OCI-LY3 (cell line): Measurements from ENCODE around the gene CFAP77.
A peak's percentile ranks its signal among the peaks of the same experiment; 100 is the strongest.

Source experiments
- H2AFZ ChIP-seq: fragments of 200-600, 300-600 bp; shearing (Covaris generic); 2 replicates; pipeline ENCODE4 v1.6.0; 2014; ENCODE audit warnings: antibody characterized with exemption, low read depth, low read length
- H3K27ac ChIP-seq: fragments of 200-600, 300-600 bp; sonication (generic); 2 replicates; pipeline ENCODE4 v1.5.1; 2014; ENCODE audit warnings: mild to moderate bottlenecking, low read length, moderate library complexity, mixed read lengths
- H3K27me3 ChIP-seq: fragments of 200-600, 300-600 bp; sonication (generic); 2 replicates; pipeline ENCODE4 v1.6.1; 2014; ENCODE audit warnings: low read depth, low read length, mixed read lengths
- H3K36me3 ChIP-seq: fragments of 200-600, 300-600 bp; sonication (generic); replicated peaks from 2 replicates; pipeline ENCODE3; 2014; ENCODE audit warnings: low read depth, low read length, mixed read lengths
- H3K4me1 ChIP-seq: fragments of 300-600, 200-600 bp; sonication (generic); 2 replicates; pipeline ENCODE4 v1.6.1; 2014; ENCODE audit warnings: low read length, mixed read lengths
- H3K4me2 ChIP-seq: fragments of 200-600, 300-600 bp; sonication (generic); 2 replicates; pipeline ENCODE4 v1.6.1; 2014; ENCODE audit warnings: low read length, mixed read lengths
- H3K4me3 ChIP-seq: fragments of 300-600, 200-600 bp; sonication (generic); 2 replicates; pipeline ENCODE4 v1.5.1; 2014; ENCODE audit warnings: antibody characterized with exemption, mild to moderate bottlenecking, low read length, moderate library complexity
- H3K79me2 ChIP-seq: fragments of 300-600, 200-600 bp; shearing (Covaris generic); 2 replicates; pipeline ENCODE4 v1.6.1; 2014; ENCODE audit warnings: mild to moderate bottlenecking, low read length, mixed read lengths
- H3K9ac ChIP-seq: fragments of 300-600, 200-600 bp; shearing (Covaris generic); 2 replicates; pipeline ENCODE4 v1.6.0; 2014; ENCODE audit warnings: mild to moderate bottlenecking, low read length, moderate library complexity
- H3K9me3 ChIP-seq: fragments of 200-600, 300-600 bp; shearing (Covaris generic); 2 replicates; pipeline ENCODE4 v1.6.1; 2014; ENCODE audit warnings: low read length, mixed read lengths; ENCODE audit not compliant: insufficient read depth
- H4K20me1 ChIP-seq: fragments of 200-600, 300-600 bp; sonication (generic); 2 replicates; pipeline ENCODE4 v1.6.1; 2016; ENCODE audit warnings: low read length, mixed read lengths; ENCODE audit not compliant: insufficient read depth
- EZH2phosphoT487 ChIP-seq: fragments of 200-600 bp; shearing (Covaris generic); IDR thresholded peaks from 2 replicates; pipeline ENCODE4 v1.6.1; 2018; ENCODE audit warnings: antibody characterized with exemption, mixed run types, low read depth
- TF ChIP-seq, protein P1 (sequence below): fragments of 200-600, 300-600 bp; sonication (generic); IDR thresholded peaks from 2 replicates; pipeline ENCODE4 v1.5.1; 2014; ENCODE audit warnings: antibody characterized with exemption, low read length, low read depth

Gene CFAP77

DNA sequence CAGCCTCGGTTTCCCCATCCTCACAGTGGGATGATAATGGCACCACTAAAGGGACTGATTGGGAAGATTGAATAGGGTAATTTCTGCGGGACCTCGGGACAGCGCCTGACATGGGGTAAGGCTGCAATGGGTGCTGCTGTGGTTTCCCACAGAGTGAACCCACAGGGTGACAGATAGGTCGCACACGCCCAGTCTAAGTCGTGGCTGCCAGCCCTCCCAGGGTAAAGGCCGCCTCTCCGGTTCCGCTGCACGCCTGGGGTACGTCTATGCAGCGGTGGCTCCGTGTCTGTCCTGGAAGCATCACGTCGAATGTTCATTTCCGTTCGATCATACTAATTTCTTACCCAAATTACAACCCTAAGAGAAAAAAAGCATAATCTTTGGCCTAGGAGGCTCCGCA, 631 bp downstream of the CFAP77 start:
- 0 out of 2 replicates have a peak overlapping the region, but pooled peaks have one; percentile 35 for H2AFZ ChIP-seq
- peak overlapping the region; percentile 91 for H3K4me2 ChIP-seq
- H3K9ac ChIP-seq = no peak overlapping the region

DNA sequence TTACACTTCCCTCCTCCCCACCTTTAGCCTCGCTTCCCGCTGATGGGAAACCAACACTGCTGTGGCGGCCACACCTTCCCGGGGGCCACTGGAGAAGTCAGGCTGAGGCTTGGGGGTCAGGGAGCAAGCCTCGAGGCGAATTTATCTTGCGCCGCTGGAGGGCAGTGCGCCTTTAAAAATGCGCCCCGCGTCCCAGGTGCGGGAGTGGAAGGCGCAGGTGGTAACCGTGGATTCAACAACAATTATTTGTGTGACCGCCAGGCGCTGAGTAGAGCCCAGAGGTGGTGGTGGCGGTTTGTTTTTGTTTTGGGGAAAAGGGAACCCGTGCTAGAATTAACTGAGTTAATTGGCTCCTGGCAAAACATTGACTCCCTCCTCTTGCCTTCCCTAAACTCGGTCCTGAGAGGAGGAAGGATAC, 1.1 kb downstream of the CFAP77 start:
- Histone ChIP-seq H3K9me3 (no peaks in the 10 kb centered on the region), H3K4me3 (peak overlapping the region; percentile 56), H3K36me3 (no peaks in the 10 kb centered on the region), H3K4me1 (peaks cover 25% of the 10 kb centered on the region), H3K27ac (no peak overlapping the region), H3K79me2 (peaks cover 4% of the 10 kb centered on the region), H3K9ac (no peak overlapping the region), H3K27me3 (peaks cover 50% of the 10 kb centered on the region), H3K4me2 (peak overlapping the region; percentile 91), H2AFZ (peak overlapping the region; percentile 76), H4K20me1 (no peaks in the 10 kb centered on the region)
- TF ChIP-seq EZH2phosphoT487 = no peak
- TF ChIP-seq, protein P1, sequence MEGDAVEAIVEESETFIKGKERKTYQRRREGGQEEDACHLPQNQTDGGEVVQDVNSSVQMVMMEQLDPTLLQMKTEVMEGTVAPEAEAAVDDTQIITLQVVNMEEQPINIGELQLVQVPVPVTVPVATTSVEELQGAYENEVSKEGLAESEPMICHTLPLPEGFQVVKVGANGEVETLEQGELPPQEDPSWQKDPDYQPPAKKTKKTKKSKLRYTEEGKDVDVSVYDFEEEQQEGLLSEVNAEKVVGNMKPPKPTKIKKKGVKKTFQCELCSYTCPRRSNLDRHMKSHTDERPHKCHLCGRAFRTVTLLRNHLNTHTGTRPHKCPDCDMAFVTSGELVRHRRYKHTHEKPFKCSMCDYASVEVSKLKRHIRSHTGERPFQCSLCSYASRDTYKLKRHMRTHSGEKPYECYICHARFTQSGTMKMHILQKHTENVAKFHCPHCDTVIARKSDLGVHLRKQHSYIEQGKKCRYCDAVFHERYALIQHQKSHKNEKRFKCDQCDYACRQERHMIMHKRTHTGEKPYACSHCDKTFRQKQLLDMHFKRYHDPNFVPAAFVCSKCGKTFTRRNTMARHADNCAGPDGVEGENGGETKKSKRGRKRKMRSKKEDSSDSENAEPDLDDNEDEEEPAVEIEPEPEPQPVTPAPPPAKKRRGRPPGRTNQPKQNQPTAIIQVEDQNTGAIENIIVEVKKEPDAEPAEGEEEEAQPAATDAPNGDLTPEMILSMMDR = peak; percentile 82

More for the DNA sequence above, 631 bp downstream of the CFAP77 start:
- peaks cover 9% of the 10 kb centered on the region for H3K79me2 ChIP-seq
- H3K27me3 ChIP-seq = peaks cover 47% of the 10 kb centered on the region
- H3K9me3 ChIP-seq = no peaks in the 10 kb centered on the region
- H3K36me3 ChIP-seq = no peaks in the 10 kb centered on the region
- no peaks in the 10 kb centered on the region for H4K20me1 ChIP-seq
- TF ChIP-seq, protein P1 = no peak
- no peak for TF ChIP-seq EZH2phosphoT487
- peaks cover 29% of the 10 kb centered on the region for H3K4me1 ChIP-seq
- peak overlapping the region; percentile 76; the same call in 1 of the 2 replicates for H3K4me3 ChIP-seq
- H3K27ac ChIP-seq = no peak overlapping the region

DNA sequence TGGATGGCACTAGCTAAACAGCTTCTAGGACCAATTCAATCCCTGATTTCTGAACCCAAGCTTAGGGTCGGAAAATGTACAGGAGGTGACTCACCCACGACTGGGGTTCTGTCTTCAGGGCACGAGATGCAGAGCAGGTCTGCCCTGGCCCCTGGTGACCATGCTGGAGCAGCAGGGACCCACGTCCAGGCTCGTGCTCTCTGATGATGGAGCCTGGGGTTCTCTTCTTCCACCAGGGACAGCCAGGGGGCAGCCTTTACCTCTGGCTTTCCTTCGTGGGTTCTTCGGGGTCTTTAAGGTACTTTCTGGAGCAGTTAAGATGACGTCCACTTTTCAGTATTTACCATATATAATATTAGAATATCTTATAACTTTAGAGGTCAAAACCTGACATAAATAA, 2.1 kb downstream of the CFAP77 start:
- no peak overlapping the region for H3K27ac ChIP-seq
- H3K4me3 ChIP-seq = peak overlapping the region; percentile 39; the same call in 1 of the 2 replicates
- H3K9me3 ChIP-seq = no peaks in the 10 kb centered on the region
- H3K27me3 ChIP-seq = peaks cover 50% of the 10 kb centered on the region
- H3K4me2 ChIP-seq = peak overlapping the region; percentile 91
- no peaks in the 10 kb centered on the region for H3K36me3 ChIP-seq
- no peaks in the 10 kb centered on the region for H4K20me1 ChIP-seq
- no peak overlapping the region for H3K9ac ChIP-seq
- peak overlapping the region; percentile 66; the same call in 1 of the 2 replicates for H2AFZ ChIP-seq
- H3K4me1 ChIP-seq = peaks cover 22% of the 10 kb centered on the region
- H3K79me2 ChIP-seq = no peaks in the 10 kb centered on the region
- TF ChIP-seq EZH2phosphoT487 = no peak
- TF ChIP-seq, protein P1 = peak; percentile 69

DNA sequence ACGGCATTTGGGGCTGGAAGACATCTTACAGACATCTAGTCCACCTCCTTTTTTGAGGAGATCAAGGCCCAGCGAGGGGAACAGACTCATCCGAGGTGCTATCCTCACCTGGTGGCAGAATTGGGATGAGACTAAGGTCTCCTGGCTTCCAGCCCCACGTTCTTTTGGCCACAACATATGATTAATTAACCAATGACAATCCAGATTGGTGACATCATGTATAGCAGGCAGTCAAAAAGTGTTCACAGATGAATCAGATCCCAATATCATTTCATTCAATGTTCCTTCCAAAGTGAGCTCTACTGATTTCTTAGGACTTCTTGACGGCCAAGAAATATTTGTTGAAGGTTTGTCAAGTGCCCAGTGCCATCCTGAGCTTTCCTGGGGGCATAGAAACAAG, 3.9 kb downstream of the CFAP77 start:
- peaks cover 19% of the 10 kb centered on the region for H3K4me1 ChIP-seq
- no peak overlapping the region for H3K4me2 ChIP-seq
- H3K27ac ChIP-seq = no peak overlapping the region
- TF ChIP-seq, protein P1 = no peak
- no peak for TF ChIP-seq EZH2phosphoT487
- no peak overlapping the region for H3K4me3 ChIP-seq
- H2AFZ ChIP-seq = no peak overlapping the region
- peaks cover 65% of the 10 kb centered on the region for H3K27me3 ChIP-seq
- H3K79me2 ChIP-seq = no peaks in the 10 kb centered on the region
- no peak overlapping the region for H3K9ac ChIP-seq
- H4K20me1 ChIP-seq = no peaks in the 10 kb centered on the region
- no peaks in the 10 kb centered on the region for H3K36me3 ChIP-seq
- no peaks in the 10 kb centered on the region for H3K9me3 ChIP-seq
